ENCODE data around the gene PDK1. TPM values are rescaled to one million over a fixed set of nuclear protein-coding genes. Genes with fewer than 3 reads are reported as not detected.

Gene PDK1
- total RNA-seq, 4 donors from 2014 or later, result 4.8 to 49.4 (median 11.4) TPM

- no peak overlapping the region for H3K4me3 ChIP-seq
- no peak overlapping the region for H3K27ac ChIP-seq
- H3K27me3 ChIP-seq, result no peaks in the 10 kb centered on the region
- no peak for DNase-seq
- H3K36me3 ChIP-seq, result no peaks in the 10 kb centered on the region
- no peaks in the 10 kb centered on the region for H3K9me3 ChIP-seq
- TF ChIP-seq EP300 (IDR thresholded peaks at IDR 0.05; ENCODE audit: low read depth) (no peak), POLR2AphosphoS5 (IDR thresholded peaks at IDR 0.05) (no peak), POLR2A (IDR thresholded peaks at IDR 0.05) (no peak)
- WGBS, 2 donors (ENCODE audit: low coverage in 1 of 2), result 57 to 67% methylated on average over 2 of the region's 2 CpGs
- in situ Hi-C loops (cut with MboI; ENCODE audit: low pct_ligation_motif_present in 1 of 4, low pct_unique_long_range_greater_than_20kb in 1 of 4, low sequenced_read_pairs in 3 of 4) (no loop called here), intact Hi-C loops (cut with DNase I; ENCODE audit: low total_unique reads) (no loop called here)
- no peaks in the 10 kb centered on the region for H3K4me1 ChIP-seq
These were observed 83.9 kb downstream of the PDK1 start for GRCh38 chr2:172639823-172640222.

DNA sequence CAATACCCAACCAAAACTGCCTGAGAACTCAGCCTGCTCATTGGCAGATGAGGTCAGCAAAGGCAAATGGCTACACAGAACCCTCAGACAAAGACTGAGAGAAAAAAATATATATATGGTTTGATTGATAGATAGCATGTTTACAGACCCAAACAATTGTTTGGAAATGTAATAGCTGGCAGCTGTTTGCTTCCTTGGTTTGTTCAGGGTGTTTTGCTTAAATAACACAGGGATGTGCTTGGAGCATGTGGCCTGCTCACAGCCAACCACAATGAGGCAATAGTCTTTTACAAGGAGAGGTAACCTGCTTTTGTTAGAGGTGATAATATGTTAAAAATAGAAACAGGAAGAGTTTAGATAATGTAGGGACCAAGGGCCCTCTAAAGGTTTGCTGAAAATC, 84.5 kb downstream of the PDK1 start:
- no peaks in the 10 kb centered on the region for H3K27me3 ChIP-seq

DNA sequence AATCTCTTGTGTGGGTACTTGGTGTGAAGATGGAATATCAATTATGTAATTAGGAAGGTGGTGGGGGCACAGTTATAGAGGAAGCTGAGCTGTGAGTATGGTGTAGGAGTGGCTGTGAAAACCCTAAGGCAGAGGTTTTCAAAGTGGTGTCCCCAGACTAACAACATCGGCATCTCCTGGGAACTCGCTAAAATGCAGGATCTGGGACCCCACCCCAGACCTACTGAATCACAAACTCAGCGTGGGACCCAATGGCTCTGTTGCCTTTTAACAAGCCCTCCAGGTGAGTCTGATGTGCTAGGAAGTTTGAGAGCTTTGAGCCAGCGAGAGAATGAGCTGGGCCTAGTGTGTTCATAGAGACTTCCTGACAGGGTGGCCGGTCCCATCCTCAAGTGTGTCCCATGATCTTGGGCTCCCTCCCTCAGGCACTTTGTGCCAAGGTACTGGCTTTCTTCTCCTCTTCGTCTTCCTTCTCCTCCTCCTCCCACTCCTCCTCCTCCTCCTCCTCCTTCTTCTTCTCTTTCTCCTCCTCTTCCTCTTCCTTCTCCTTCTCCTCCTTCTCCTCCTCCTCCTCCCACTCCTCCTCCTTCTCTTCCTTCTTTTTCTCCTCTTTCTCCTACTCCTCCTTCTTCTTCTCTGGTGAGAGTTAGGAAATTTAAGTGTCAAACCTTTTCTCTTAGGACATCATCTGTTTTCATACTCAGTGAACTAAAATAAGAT, 86.6 kb downstream of the PDK1 start:
- in situ Hi-C loops (cut with MboI; ENCODE audit: low pct_ligation_motif_present in 1 of 4, low pct_unique_long_range_greater_than_20kb in 1 of 4, low sequenced_read_pairs in 3 of 4), result no loop called here
- 59% methylated on average over 3 to 6 of the region's 6 CpGs for WGBS, 2 donors (ENCODE audit: low coverage in 1 of 2)

More for the DNA sequence above, 84.5 kb downstream of the PDK1 start:
- H3K4me1 ChIP-seq, result no peaks in the 10 kb centered on the region
- no peak overlapping the region for H3K4me3 ChIP-seq
- H3K9me3 ChIP-seq, result no peaks in the 10 kb centered on the region
- in situ Hi-C loops (cut with MboI; ENCODE audit: low pct_ligation_motif_present in 1 of 4, low pct_unique_long_range_greater_than_20kb in 1 of 4, low sequenced_read_pairs in 3 of 4), result no loop called here
- no peak for DNase-seq
- TF ChIP-seq, protein P1, sequence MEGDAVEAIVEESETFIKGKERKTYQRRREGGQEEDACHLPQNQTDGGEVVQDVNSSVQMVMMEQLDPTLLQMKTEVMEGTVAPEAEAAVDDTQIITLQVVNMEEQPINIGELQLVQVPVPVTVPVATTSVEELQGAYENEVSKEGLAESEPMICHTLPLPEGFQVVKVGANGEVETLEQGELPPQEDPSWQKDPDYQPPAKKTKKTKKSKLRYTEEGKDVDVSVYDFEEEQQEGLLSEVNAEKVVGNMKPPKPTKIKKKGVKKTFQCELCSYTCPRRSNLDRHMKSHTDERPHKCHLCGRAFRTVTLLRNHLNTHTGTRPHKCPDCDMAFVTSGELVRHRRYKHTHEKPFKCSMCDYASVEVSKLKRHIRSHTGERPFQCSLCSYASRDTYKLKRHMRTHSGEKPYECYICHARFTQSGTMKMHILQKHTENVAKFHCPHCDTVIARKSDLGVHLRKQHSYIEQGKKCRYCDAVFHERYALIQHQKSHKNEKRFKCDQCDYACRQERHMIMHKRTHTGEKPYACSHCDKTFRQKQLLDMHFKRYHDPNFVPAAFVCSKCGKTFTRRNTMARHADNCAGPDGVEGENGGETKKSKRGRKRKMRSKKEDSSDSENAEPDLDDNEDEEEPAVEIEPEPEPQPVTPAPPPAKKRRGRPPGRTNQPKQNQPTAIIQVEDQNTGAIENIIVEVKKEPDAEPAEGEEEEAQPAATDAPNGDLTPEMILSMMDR (IDR thresholded peaks at IDR 0.05), result no peak
- TF ChIP-seq EP300 (IDR thresholded peaks at IDR 0.05; ENCODE audit: low read depth) (no peak), POLR2AphosphoS5 (IDR thresholded peaks at IDR 0.05) (no peak), POLR2A (IDR thresholded peaks at IDR 0.05) (no peak)
- H3K36me3 ChIP-seq, result no peaks in the 10 kb centered on the region
- intact Hi-C loops (cut with DNase I; ENCODE audit: low total_unique reads), result no loop called here
- H3K27ac ChIP-seq, result no peak overlapping the region

DNA sequence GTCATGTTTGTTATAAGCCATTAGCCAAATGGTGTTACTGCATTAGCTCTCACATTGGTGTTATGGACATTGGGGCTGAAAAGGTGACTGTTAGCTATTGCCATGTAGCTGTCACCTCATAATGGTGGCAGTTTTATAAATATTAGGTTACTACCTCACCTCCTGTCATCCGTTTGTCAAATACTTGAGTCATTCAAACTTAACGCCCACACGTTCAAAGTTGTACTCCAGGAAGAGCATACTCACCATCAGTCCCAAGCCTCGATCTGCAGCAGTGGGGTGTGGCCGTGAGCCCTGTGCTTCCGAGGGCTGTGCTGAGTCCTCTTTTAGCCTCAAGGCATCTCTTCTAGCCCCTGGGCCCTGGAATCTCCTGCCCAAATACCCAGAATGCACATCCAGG, 87.3 kb downstream of the PDK1 start:
- in situ Hi-C loops (cut with MboI; ENCODE audit: low pct_ligation_motif_present in 1 of 4, low pct_unique_long_range_greater_than_20kb in 1 of 4, low sequenced_read_pairs in 3 of 4), result no loop called here
- TF ChIP-seq, protein P1 (IDR thresholded peaks at IDR 0.05), result no peak
- no peak for TF ChIP-seq POLR2AphosphoS5 (IDR thresholded peaks at IDR 0.05)
- TF ChIP-seq POLR2A (IDR thresholded peaks at IDR 0.05), result no peak
- TF ChIP-seq EP300 (IDR thresholded peaks at IDR 0.05; ENCODE audit: low read depth), result no peak
- 82% methylated on average over 6 of the region's 6 CpGs; no CpG with 5 or more reads in 1 of the 2 donors for WGBS, 2 donors (ENCODE audit: low coverage in 1 of 2)
- intact Hi-C loops (cut with DNase I; ENCODE audit: low total_unique reads), result no loop called here
- no peaks in the 10 kb centered on the region for H3K9me3 ChIP-seq
- no peak overlapping the region for H3K4me3 ChIP-seq
- H3K27me3 ChIP-seq, result no peaks in the 10 kb centered on the region
- no peaks in the 10 kb centered on the region for H3K36me3 ChIP-seq
- no peaks in the 10 kb centered on the region for H3K4me1 ChIP-seq
- no peak overlapping the region for H3K27ac ChIP-seq
- DNase-seq, result no peak

More for the DNA sequence above, 86.6 kb downstream of the PDK1 start:
- intact Hi-C loops (cut with DNase I; ENCODE audit: low total_unique reads), result no loop called here
- H3K9me3 ChIP-seq, result no peaks in the 10 kb centered on the region
- H3K27ac ChIP-seq, result no peak overlapping the region
- DNase-seq, result no peak
- H3K4me1 ChIP-seq, result no peaks in the 10 kb centered on the region
- TF ChIP-seq, protein P1 (IDR thresholded peaks at IDR 0.05), result no peak
- TF ChIP-seq EP300 (IDR thresholded peaks at IDR 0.05; ENCODE audit: low read depth), result no peak
- TF ChIP-seq POLR2AphosphoS5 (IDR thresholded peaks at IDR 0.05), result no peak
- TF ChIP-seq POLR2A (IDR thresholded peaks at IDR 0.05), result no peak
- no peaks in the 10 kb centered on the region for H3K36me3 ChIP-seq
- H3K4me3 ChIP-seq, result no peak overlapping the region
- H3K27me3 ChIP-seq, result no peaks in the 10 kb centered on the region

Data from transverse colon (tissue), 4 donors.